Peyer's patch (tissue), 4 donors: ENCODE results near the gene NEIL1.

ENCODE experiments used
- CTCF ChIP-seq, 6 experiments: fragments of 450-650 bp in 4 of 6; fragments of 200-600 bp in 2 of 6; sonication (generic) in 1 of 6; IDR thresholded peaks; one replicate each; pipeline ENCODE4 v1.5.1; 2017 to 2019; ENCODE audit warnings: antibody characterized with exemption in 6 of 6, mild to moderate bottlenecking in 3 of 6, moderate library complexity in 1 of 6
- POLR2A ChIP-seq, 2 donors: fragments of 450-650 bp; IDR thresholded peaks; one replicate each; pipeline ENCODE4 v1.5.1; 2017; ENCODE audit warnings: antibody characterized with exemption in 2 of 2, mild to moderate bottlenecking in 2 of 2, moderate library complexity in 2 of 2

GRCh38 chr15:75358771-75359536, 12.1 kb downstream of the NEIL1 start:
- TF ChIP-seq CTCF (IDR thresholded peaks at IDR 0.05): no peak
- TF ChIP-seq POLR2A (IDR thresholded peaks at IDR 0.05): no peak
